ENCODE measurements around the gene PPP1R14C. TPM values are rescaled to one million over a fixed set of nuclear protein-coding genes. Genes with fewer than 3 reads are reported as not detected.

PPP1R14C gene
- total RNA-seq = not detected in 2 replicates

GRCh38 chr6:150142670-150143515, at the start of gene PPP1R14C:
Gene PPP1R14C (plus strand): TSS chr6:150143044. CDS start chr6:150143193, 149 bp downstream.

Small RNAs within 50 kb of the gene (small RNA-seq; reads per million reads assigned to genes)
- not detected for gene RF01210 (ENCODE audit: low replicate concordance)

Other genes starting within 250 kb of the PPP1R14C start
- gene RAET1E, start 244.9 kb upstream of the PPP1R14C start, total RNA-seq = 1.1 TPM in 1 of 2 replicates, not detected in the other
- gene RAET1G, start 219.9 kb upstream of the PPP1R14C start, total RNA-seq = 1.3 and 1.6 TPM in 2 replicates
- gene ULBP2, start 201.0 kb upstream of the PPP1R14C start, total RNA-seq = 9.2 and 11.5 TPM in 2 replicates
- 0.66 and 0.86 TPM in 2 replicates for gene ULBP1, start 179.1 kb upstream of the PPP1R14C start, total RNA-seq
- gene RAET1L, start 117.5 kb upstream of the PPP1R14C start, total RNA-seq = not detected in 2 replicates
- 7.0 and 20.3 TPM in 2 replicates for gene ULBP3, start 73.9 kb upstream of the PPP1R14C start, total RNA-seq
- not detected in 2 replicates for gene IYD, start 226.0 kb downstream of the PPP1R14C start, total RNA-seq